ENCODE results near the gene NSUN2.
"Not testable (repeated sequence)": the region's sequence is repeated elsewhere in the genome, so short reads cannot be mapped to it uniquely, and the experiment has no call there.

NSUN2 gene

DNA sequence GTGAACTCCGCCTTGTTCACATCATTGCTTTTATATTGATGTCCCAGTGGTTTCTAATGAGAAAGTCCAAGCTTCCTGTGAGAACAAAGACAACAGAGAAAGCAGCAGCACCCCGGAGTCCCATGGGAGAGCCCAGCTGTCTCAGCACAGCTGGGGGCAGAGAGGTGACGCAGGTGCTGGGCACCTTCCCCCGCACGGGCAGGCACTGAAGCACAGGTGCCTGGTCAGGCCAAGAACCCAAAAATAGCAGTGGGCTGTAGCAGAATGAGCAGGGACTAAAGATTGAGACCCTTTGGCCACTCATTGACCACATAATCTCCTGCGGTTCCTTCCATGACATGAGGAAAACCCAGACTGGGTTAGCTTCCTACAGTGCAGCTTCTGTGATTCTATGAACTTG, 19.2 kb upstream of the NSUN2 start:
- Mint-ChIP-seq H3K36me3 (ENCODE audit: low read depth) (peaks cover 63% of the 10 kb centered on the region), H3K4me1 (peaks cover 12% of the 10 kb centered on the region), H3K27me3 (ENCODE audit: low read depth, poor library complexity) (peaks cover 4% of the 10 kb centered on the region), H3K9me3 (peaks cover 35% of the 10 kb centered on the region), H3K27ac (peak overlapping the region; percentile 71), H3K4me3 (no peak overlapping the region)
- DNase-seq, result no peak
- TF ChIP-seq, protein P1, sequence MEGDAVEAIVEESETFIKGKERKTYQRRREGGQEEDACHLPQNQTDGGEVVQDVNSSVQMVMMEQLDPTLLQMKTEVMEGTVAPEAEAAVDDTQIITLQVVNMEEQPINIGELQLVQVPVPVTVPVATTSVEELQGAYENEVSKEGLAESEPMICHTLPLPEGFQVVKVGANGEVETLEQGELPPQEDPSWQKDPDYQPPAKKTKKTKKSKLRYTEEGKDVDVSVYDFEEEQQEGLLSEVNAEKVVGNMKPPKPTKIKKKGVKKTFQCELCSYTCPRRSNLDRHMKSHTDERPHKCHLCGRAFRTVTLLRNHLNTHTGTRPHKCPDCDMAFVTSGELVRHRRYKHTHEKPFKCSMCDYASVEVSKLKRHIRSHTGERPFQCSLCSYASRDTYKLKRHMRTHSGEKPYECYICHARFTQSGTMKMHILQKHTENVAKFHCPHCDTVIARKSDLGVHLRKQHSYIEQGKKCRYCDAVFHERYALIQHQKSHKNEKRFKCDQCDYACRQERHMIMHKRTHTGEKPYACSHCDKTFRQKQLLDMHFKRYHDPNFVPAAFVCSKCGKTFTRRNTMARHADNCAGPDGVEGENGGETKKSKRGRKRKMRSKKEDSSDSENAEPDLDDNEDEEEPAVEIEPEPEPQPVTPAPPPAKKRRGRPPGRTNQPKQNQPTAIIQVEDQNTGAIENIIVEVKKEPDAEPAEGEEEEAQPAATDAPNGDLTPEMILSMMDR (IDR thresholded peaks at IDR 0.05), result no peak

DNA sequence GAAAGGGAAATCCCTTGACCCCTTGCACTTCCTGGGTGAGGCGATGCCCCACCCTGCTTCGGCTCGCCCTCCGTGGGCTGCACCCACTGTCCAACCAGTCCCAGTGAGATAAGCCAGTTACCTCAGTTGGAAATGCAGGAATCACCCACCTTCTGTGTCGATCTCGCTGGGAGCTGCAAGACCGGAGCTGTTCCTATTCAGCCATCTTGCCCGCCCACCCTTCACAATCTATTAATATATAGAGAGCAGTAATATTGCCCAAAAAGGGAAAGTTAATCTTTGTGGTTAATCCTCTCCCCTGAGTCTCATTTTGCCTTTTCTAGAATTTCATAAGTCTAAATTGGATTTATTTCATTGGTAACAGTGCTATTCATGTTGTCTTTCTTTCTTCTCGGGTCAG, 16.8 kb upstream of the NSUN2 start:
- Mint-ChIP-seq H3K27ac (no peak overlapping the region), H3K27me3 (ENCODE audit: low read depth, poor library complexity) (no peaks in the 10 kb centered on the region), H3K4me1 (peaks cover 12% of the 10 kb centered on the region), H3K4me3 (no peak overlapping the region), H3K9me3 (peaks cover 31% of the 10 kb centered on the region), H3K36me3 (ENCODE audit: low read depth) (peaks cover 59% of the 10 kb centered on the region)
- TF ChIP-seq, protein P1 (IDR thresholded peaks at IDR 0.05), result no peak
- DNase-seq, result no peak

DNA sequence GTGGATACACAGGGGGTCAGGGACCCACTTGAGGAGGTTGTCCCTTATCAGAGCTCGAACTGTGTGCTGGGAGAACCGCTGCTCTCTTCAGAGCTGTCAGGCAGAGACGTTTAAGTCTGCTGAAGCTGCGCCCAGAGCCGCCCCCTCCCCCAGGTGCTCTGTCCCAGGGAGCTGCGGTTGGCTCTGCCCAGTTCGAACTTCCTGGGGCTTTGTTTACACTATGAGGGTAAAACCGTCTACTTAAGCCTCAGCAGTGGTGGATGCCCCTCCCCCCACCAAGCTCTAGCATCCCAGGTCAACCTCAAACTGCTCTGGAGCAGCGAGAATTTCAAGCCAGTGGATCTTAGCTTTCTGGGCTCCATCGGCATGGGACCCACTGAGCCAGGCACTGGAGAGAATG, 16.3 kb upstream of the NSUN2 start:
- TF ChIP-seq, protein P1 (IDR thresholded peaks at IDR 0.05), result no peak
- Mint-ChIP-seq H3K27ac (no peak overlapping the region), H3K27me3 (ENCODE audit: low read depth, poor library complexity) (no peaks in the 10 kb centered on the region), H3K4me3 (no peak overlapping the region), H3K36me3 (ENCODE audit: low read depth) (peaks cover 63% of the 10 kb centered on the region), H3K4me1 (peaks cover 12% of the 10 kb centered on the region), H3K9me3 (peaks cover 31% of the 10 kb centered on the region)
- DNase-seq, result no peak

DNA sequence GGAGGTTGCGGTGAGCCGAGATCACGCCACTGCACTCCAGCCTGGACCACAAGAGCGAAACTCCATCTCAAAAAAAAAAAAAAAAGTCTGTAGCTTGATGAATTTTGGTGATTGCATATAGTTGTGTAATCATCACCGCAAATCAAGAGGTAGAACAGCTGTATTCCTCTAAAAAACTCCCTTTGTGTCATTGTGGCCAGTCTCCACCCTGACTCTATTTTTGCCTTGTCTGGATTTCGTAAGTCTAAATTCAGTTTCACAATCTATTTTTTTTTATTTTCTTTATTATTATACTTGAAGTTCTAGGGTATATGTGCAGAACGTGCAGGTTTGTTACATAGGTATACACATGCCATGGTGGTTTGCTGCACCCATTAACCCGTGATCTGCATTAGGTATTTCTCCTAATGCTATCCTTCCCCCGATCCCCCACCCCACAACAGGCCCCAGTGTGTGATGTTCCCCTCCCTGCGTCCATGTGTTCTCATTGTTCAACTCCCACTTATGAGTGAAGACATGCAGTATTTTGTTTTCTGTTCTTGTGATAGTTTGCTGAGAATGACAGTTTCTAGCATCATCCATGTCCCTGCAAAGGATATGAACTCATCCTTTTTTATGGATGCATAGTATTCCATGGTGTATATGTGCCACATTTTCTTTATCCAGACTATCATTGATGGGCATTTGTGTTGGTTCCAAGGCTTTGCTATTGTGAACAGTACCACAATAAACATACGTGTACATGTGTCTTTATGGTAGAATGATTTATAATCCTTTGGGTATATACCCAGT, 12.9 kb upstream of the NSUN2 start:
- not testable (repeated sequence) for H3K27ac Mint-ChIP-seq

DNA sequence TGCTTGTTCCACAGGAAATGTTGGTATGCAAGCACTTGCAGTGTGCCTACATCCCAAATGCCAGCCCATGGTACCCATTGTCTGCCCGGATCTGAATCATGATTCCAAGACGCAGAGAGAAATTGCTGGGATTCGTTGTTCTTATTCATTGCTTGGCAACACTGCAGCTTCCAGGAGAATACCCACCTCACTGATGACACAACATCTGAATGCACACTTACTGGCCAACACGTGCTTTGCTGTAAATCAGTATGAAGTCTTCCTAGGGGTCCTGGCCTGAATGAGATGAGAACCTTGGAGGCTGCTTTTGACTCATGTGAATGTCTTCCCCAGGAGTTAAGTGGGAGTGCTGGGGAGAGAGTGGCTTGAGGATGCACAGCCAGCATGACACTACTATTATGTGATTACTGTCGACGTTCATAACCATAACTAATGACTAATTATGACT, 12.0 kb upstream of the NSUN2 start:
- Mint-ChIP-seq H3K4me1 (peaks cover 14% of the 10 kb centered on the region), H3K27ac (no peak overlapping the region), H3K36me3 (ENCODE audit: low read depth) (peaks cover 49% of the 10 kb centered on the region), H3K9me3 (peaks cover 28% of the 10 kb centered on the region), H3K4me3 (no peak overlapping the region), H3K27me3 (ENCODE audit: low read depth, poor library complexity) (no peaks in the 10 kb centered on the region)
- no peak for DNase-seq
- TF ChIP-seq, protein P1 (IDR thresholded peaks at IDR 0.05), result no peak

More for the DNA sequence above, 12.9 kb upstream of the NSUN2 start:
- not testable (repeated sequence) for DNase-seq; H3K4me3 Mint-ChIP-seq; H3K27me3 Mint-ChIP-seq (ENCODE audit: low read depth, poor library complexity)
- Mint-ChIP-seq H3K4me1 (peaks cover 14% of the 10 kb centered on the region), H3K9me3 (peaks cover 31% of the 10 kb centered on the region), H3K36me3 (ENCODE audit: low read depth) (peaks cover 54% of the 10 kb centered on the region)

DNA sequence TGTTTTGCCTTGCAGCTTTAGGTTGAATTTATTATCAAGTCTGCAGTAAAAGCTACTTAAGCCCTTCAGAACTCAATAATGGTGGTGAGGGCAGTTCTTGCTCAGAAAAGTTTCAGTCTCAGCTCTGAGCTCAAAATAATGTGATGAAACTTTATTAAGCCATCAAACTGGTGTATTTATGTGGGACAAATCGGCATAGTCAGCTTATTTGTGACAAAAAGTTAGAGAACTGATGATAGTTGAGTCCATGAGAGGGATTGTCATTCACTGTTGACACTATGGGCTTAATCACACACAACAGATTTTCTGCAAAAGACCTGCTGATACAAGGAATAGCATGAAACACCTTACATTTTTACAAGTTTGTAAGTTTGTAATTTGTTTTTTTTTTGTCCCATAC, 9.8 kb upstream of the NSUN2 start:
- Mint-ChIP-seq H3K36me3 (ENCODE audit: low read depth) (peaks cover 30% of the 10 kb centered on the region), H3K4me1 (peaks cover 12% of the 10 kb centered on the region), H3K9me3 (peaks cover 14% of the 10 kb centered on the region), H3K27ac (no peak overlapping the region), H3K4me3 (no peak overlapping the region), H3K27me3 (ENCODE audit: low read depth, poor library complexity) (no peaks in the 10 kb centered on the region)
- DNase-seq, result no peak
- TF ChIP-seq, protein P1 (IDR thresholded peaks at IDR 0.05), result no peak

All from nephron progenitor cell (in vitro differentiated cells).